DOHH2 (cell line): ENCODE results near the gene CRTAC1.

ENCODE experiments used
- EZH2phosphoT487 ChIP-seq: fragments of 200-600 bp; sonication (generic); IDR thresholded peaks from 2 replicates; pipeline ENCODE4 v1.6.1; 2017; ENCODE audit warnings: borderline replicate concordance, mild to moderate bottlenecking, antibody characterized with exemption, low read length, moderate library complexity, mixed read lengths
- TF ChIP-seq, protein P1 (sequence below): fragments of 200-600 bp; sonication (generic); IDR thresholded peaks from one replicate; pipeline ENCODE4 v1.5.1; 2014; ENCODE audit warnings: antibody characterized with exemption, mild to moderate bottlenecking, low read depth, low read length; ENCODE audit not compliant: poor library complexity, severe bottlenecking

GRCh38 chr10:97925308-97925938 is 105.0 kb downstream of the CRTAC1 start:
- TF ChIP-seq, protein P1, sequence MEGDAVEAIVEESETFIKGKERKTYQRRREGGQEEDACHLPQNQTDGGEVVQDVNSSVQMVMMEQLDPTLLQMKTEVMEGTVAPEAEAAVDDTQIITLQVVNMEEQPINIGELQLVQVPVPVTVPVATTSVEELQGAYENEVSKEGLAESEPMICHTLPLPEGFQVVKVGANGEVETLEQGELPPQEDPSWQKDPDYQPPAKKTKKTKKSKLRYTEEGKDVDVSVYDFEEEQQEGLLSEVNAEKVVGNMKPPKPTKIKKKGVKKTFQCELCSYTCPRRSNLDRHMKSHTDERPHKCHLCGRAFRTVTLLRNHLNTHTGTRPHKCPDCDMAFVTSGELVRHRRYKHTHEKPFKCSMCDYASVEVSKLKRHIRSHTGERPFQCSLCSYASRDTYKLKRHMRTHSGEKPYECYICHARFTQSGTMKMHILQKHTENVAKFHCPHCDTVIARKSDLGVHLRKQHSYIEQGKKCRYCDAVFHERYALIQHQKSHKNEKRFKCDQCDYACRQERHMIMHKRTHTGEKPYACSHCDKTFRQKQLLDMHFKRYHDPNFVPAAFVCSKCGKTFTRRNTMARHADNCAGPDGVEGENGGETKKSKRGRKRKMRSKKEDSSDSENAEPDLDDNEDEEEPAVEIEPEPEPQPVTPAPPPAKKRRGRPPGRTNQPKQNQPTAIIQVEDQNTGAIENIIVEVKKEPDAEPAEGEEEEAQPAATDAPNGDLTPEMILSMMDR = no peak
- TF ChIP-seq EZH2phosphoT487 = no peak
